ENCODE data around the gene SCN10A.

DNA sequence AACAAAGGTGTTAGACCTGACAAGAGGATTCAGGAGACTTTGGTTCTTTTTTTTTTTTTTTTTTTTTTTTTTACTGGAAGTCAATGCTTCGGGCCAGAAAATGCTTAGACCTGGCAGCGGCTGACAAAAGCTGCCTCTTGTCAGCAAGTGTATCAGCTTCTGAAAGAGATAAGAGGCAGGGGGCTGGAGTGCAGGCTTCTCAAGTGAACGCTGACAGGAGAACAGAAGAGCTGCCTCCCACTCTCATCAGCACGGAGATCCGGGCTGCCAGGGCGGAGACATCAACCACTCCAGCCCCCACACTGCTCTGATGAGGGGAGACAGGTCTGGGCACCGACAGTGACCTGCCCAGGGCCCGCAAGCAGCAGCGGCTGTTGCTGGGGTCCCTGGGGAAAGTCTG is 157.2 kb downstream of the SCN10A start:
- TF ChIP-seq, protein P1, sequence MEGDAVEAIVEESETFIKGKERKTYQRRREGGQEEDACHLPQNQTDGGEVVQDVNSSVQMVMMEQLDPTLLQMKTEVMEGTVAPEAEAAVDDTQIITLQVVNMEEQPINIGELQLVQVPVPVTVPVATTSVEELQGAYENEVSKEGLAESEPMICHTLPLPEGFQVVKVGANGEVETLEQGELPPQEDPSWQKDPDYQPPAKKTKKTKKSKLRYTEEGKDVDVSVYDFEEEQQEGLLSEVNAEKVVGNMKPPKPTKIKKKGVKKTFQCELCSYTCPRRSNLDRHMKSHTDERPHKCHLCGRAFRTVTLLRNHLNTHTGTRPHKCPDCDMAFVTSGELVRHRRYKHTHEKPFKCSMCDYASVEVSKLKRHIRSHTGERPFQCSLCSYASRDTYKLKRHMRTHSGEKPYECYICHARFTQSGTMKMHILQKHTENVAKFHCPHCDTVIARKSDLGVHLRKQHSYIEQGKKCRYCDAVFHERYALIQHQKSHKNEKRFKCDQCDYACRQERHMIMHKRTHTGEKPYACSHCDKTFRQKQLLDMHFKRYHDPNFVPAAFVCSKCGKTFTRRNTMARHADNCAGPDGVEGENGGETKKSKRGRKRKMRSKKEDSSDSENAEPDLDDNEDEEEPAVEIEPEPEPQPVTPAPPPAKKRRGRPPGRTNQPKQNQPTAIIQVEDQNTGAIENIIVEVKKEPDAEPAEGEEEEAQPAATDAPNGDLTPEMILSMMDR (IDR thresholded peaks at IDR 0.05), result no peak
- TF ChIP-seq RNF2 (IDR thresholded peaks at IDR 0.05; ENCODE audit: borderline replicate concordance, low read depth) (no peak), NR3C1 (IDR thresholded peaks at IDR 0.05) (no peak), CEBPB (IDR thresholded peaks at IDR 0.05) (no peak), CBX2 (IDR thresholded peaks at IDR 0.05; ENCODE audit: borderline replicate concordance, low read depth) (no peak), PHF8 (IDR thresholded peaks at IDR 0.05; ENCODE audit: borderline replicate concordance, low read depth) (no peak), EP300 (IDR thresholded peaks at IDR 0.05) (no peak), MAFK (IDR thresholded peaks at IDR 0.05; ENCODE audit: partially characterized antibody) (no peak), BHLHE40 (IDR thresholded peaks at IDR 0.05; ENCODE audit: low read depth, low read length) (no peak)
- TF ChIP-seq, protein P2, sequence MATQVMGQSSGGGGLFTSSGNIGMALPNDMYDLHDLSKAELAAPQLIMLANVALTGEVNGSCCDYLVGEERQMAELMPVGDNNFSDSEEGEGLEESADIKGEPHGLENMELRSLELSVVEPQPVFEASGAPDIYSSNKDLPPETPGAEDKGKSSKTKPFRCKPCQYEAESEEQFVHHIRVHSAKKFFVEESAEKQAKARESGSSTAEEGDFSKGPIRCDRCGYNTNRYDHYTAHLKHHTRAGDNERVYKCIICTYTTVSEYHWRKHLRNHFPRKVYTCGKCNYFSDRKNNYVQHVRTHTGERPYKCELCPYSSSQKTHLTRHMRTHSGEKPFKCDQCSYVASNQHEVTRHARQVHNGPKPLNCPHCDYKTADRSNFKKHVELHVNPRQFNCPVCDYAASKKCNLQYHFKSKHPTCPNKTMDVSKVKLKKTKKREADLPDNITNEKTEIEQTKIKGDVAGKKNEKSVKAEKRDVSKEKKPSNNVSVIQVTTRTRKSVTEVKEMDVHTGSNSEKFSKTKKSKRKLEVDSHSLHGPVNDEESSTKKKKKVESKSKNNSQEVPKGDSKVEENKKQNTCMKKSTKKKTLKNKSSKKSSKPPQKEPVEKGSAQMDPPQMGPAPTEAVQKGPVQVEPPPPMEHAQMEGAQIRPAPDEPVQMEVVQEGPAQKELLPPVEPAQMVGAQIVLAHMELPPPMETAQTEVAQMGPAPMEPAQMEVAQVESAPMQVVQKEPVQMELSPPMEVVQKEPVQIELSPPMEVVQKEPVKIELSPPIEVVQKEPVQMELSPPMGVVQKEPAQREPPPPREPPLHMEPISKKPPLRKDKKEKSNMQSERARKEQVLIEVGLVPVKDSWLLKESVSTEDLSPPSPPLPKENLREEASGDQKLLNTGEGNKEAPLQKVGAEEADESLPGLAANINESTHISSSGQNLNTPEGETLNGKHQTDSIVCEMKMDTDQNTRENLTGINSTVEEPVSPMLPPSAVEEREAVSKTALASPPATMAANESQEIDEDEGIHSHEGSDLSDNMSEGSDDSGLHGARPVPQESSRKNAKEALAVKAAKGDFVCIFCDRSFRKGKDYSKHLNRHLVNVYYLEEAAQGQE (IDR thresholded peaks at IDR 0.05), result no peak

Data from A549 (cell line).